Right lobe of liver (tissue), 4 donors: Measurements from ENCODE around the gene TRIM38.

Experiments
- CTCF ChIP-seq, 4 donors: fragments of 200-600 bp in 3 of 4; fragments of 450-650 bp in 1 of 4; IDR thresholded peaks; one replicate each; pipeline versions ENCODE4 v1.5.1 to v1.8.0; 2016 to 2022; ENCODE audit warnings: antibody characterized with exemption in 4 of 4, mild to moderate bottlenecking in 2 of 4
- POLR2A ChIP-seq: fragments of 450-650 bp; IDR thresholded peaks from one replicate; pipeline ENCODE4 v1.6.1; 2017; ENCODE audit warnings: antibody characterized with exemption, mild to moderate bottlenecking
- donor health status: DM: no; HTN: no; CAD: no.
- donor health status: DM: no; HTN: no; CAD: no.
- donor health status: DM: no; HTN: yes; CAD: no.

- TF ChIP-seq POLR2A: no peak
- TF ChIP-seq CTCF (IDR thresholded peaks at IDR 0.05): no peak
These were observed 65.0 kb downstream of the TRIM38 start for GRCh38 chr6:26027491-26028211.
